ENCODE data around the gene FHOD3.

DNA sequence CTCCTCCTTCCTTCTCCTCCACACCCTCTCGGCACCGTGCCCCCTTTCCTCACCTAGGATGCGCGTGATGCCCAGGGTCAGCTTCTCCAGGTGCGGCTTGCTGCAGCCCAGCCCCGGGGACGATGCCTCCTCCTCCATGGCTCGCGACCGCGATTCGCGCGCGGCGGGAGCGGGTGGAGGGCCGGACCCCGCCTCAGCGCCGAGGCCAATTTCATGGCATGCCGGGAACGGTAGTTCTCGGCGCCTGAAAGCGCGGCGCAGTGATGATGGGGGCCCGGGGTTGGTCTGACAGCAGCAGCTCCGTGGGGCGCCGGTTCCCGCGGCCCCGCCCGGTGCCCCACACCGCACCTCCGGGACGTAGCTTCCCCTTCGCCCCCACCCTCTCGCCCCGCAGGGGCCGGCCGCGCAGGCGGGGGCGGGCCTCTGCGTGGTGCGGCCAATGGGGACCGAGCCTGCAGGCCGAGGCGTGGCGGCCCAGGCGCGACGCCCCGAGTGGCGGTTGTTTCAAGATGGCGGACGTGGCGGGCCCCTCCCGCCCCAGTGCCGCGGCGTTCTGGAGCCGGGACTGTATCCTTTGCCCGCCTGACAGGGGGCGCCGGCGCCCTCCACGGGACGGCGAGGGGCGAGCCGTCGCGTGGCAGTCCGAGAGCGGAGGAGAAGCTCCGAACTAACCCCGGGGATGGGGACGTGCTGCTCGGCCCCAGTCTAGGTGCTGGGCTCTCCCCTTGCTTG, 531.3 kb downstream of the FHOD3 start, which contains the start of the genes KIAA1328 and TPGS2:
- TF ChIP-seq POLR2A (IDR thresholded peaks at IDR 0.05; ENCODE audit: low read depth, low read length) (peak; percentile 36; the same call in 1 of the 2 replicates), POLR2AphosphoS5 (IDR thresholded peaks at IDR 0.05; ENCODE audit: low read depth, low read length) (no peak), TAF1 (IDR thresholded peaks at IDR 0.05; ENCODE audit: low read depth, low read length) (no peak), PAX5 (IDR thresholded peaks at IDR 0.05; ENCODE audit: insufficient read depth, low read length, severe bottlenecking) (peak; percentile 14), POU2F2 (IDR thresholded peaks at IDR 0.05; ENCODE audit: low read depth, low read length) (no peak)

All from GM12891 (cell line).